HEK293 (cell line): Measurements from ENCODE around the gene AIRE.

Experiments used
- CTCF ChIA-PET: fragments of 350-600 bp; formaldehyde crosslinking; extraction: SDS; loops from one replicate; lab custom pipeline; 2021; ENCODE audit warnings: antibody characterized with exemption; lab: Yijun Ruan, JAX
- POLR2A ChIA-PET: fragments of 300-600 bp; formaldehyde crosslinking; extraction: SDS; loops from one replicate; lab custom pipeline; 2020; ENCODE audit warnings: antibody characterized with exemption, inconsistent platforms; lab: Yijun Ruan, JAX
- H3K27ac ChIP-seq: fragments of 200-500 bp; sonication (Bioruptor generic); 2 replicates; pipeline ENCODE4 v1.5.1; 2014; ENCODE audit warnings: low read depth, low read length, control low read depth, inconsistent platforms; ENCODE audit errors: extremely low read depth
- H3K36me3 ChIP-seq, 2 experiments: fragments of 200-500 bp in 1 of 2; sonication (Bioruptor generic) in 1 of 2; 1 replicate in 1 of 2; 2 replicates in 1 of 2; pipeline ENCODE4 v1.5.1; 2014 to 2017; ENCODE audit warnings: inconsistent platforms in 2 of 2, low read length in 2 of 2; ENCODE audit not compliant: control insufficient read depth in 2 of 2, insufficient read depth in 1 of 2
- H3K4me1 ChIP-seq: fragments of 200-500 bp; sonication (Bioruptor generic); 2 replicates; pipeline ENCODE4 v1.5.1; 2014; ENCODE audit warnings: mild to moderate bottlenecking, low read length, inconsistent platforms; ENCODE audit not compliant: control insufficient read depth, insufficient read depth
- H3K4me3 ChIP-seq: 2 replicates; pipeline ENCODE4 v1.5.1; 2011; ENCODE audit warnings: low read depth, mild to moderate bottlenecking, control low read depth, low read length, moderate library complexity
- H3K9me3 ChIP-seq: fragments of 200-500 bp; sonication (Bioruptor generic); 2 replicates; pipeline ENCODE4 v1.5.1; 2014; ENCODE audit warnings: low read depth, low read length, inconsistent platforms; ENCODE audit not compliant: control insufficient read depth, insufficient read depth
- EGR2 ChIP-seq: fragments of 450-650 bp; formaldehyde crosslinking; IDR thresholded peaks from 2 replicates; pipeline ENCODE4 v1.5.1; 2016; ENCODE audit warnings: low read depth, missing biosample characterization, missing genetic modification characterization
- ZFHX2 ChIP-seq: fragments of 450-650 bp; formaldehyde crosslinking; conservative IDR thresholded peaks from 2 replicates; pipeline ENCODE4 v1.5.1; 2016; ENCODE audit warnings: missing biosample characterization, missing genetic modification characterization
- ZSCAN5A ChIP-seq: fragments of 450-650 bp; formaldehyde crosslinking; IDR thresholded peaks from 2 replicates; pipeline ENCODE4 v1.5.1; 2016; ENCODE audit warnings: missing biosample characterization, missing genetic modification characterization

AIRE gene

GRCh38 chr21:44347911-44348451 lies 62.3 kb downstream of the AIRE start:
- no peak for TF ChIP-seq ZSCAN5A (tag by site-specific recombination)
- TF ChIP-seq EGR2 (tag by site-specific recombination), result peak; percentile 83
- TF ChIP-seq ZFHX2 (tag by site-specific recombination), result peak; percentile 64
- H3K36me3 ChIP-seq, result no peaks in the 10 kb centered on the region
- no peak overlapping the region for H3K27ac ChIP-seq

More at GRCh38 chr21:44347911-44348451, 62.3 kb downstream of the AIRE start:
- Histone ChIP-seq H3K9me3 (no peaks in the 10 kb centered on the region), H3K4me3 (no peak overlapping the region), H3K4me1 (no peaks in the 10 kb centered on the region)
- CTCF ChIA-PET, result interaction anchor here (0.6 kb wide), 2 partner anchors 140 to 865 kb away, joined by 3 read pairs; no protein-coding TSS in a partner anchor
- POLR2A ChIA-PET, result no interaction called here
